HG03039 (cell line): Measurements from ENCODE around the gene RBP5.

Source experiments
- ATAC-seq: cut with Tn5 transposase; IDR thresholded peaks from one replicate; pipeline ENCODE4 v1.9.1; 2021; ENCODE audit warnings: mild to moderate bottlenecking, moderate library complexity; ENCODE audit not compliant: unreplicated experiment

The RBP5 gene, protein sequence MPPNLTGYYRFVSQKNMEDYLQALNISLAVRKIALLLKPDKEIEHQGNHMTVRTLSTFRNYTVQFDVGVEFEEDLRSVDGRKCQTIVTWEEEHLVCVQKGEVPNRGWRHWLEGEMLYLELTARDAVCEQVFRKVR

DNA sequence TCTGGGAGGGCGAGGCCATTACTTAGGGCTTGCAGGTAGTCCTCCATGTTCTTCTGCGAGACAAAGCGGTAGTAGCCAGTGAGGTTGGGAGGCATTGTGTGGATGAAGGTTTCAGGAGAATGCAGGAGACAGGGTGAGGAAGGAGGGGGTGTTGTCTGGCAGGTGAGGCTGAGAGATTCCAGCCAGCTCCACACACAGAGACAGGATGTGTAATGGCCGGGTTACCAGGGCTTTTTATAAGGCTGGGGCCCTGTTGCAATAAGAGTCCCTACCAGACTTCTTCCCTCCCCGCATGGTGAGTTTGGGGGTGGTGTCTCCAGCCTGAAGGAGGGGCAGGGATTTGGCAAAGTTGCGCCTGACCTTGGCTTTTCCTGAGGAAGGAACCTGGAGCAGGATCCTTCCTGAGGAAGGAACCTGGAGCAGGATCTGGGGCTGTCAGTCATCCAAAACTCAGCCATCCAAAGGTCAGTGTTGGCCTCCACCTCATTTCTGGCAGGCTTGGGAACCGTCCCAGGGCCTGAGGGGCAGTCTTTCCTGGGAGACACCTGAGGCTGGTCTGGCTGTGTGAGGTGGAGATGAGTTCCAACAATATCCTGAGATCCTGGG is at the start of gene RBP5:
TSS of gene RBP5 (minus strand) at position 209 of the 606 bp plus-strand sequence. CDS start at position 95, 114 bp downstream.
- ATAC-seq: no peak

DNA sequence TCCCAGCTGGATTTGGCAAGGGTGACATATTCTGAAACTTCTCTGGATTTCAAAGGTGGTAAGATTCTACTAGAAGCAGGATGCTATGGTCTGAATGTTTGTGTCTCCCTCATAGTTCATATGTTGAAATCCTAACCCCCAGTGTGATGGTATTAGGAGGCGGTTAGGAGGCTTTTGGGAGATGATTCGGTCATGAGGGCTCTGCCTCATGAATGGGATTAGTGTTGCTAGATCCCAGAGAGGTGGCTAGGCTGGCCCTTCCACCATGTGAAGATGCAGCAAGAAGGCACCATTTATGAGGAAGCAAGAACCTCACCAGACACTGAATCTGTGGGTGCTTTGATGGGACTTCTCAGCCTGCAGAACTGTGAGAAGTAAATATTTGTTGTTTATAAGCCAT is 49.8 kb upstream of the RBP5 start:
- ATAC-seq: no peak

DNA sequence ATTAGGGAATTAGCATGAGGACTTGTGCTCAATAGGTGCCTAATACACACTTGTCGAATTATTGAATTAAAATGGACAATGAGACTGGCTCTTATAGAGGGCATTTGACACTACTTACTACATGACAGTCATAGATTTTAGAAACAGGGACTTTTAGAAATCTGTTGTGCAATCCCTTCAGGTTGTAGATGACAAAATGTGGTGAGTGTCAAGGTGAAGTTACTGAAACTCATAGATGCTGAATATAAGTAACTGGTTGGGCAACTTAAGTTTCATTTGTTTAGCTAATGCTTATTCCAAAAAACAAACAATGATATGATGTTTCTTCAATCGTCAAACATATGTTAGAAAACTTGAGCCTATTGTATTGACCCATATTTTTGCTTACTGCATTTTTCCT is 47.9 kb upstream of the RBP5 start:
- ATAC-seq: no peak

DNA sequence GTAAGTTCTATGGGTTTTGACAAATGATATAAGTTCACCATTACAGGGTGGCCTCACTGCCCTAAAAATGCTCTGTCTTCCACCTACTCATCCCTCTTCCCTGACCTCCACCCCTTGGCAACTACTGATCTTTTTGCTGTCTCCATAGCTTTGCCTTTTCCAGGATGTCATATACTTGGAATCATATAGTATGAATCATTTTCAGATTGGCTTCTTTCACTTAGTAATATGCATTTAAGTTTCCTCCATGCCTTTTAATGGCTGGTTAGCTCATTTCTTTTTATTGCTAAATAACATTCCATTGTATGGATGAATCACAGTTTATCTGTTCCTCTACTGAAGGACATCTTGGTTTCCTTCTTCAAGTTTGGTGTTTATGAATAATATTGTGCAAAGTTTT is 46.8 kb upstream of the RBP5 start:
- no peak for ATAC-seq

DNA sequence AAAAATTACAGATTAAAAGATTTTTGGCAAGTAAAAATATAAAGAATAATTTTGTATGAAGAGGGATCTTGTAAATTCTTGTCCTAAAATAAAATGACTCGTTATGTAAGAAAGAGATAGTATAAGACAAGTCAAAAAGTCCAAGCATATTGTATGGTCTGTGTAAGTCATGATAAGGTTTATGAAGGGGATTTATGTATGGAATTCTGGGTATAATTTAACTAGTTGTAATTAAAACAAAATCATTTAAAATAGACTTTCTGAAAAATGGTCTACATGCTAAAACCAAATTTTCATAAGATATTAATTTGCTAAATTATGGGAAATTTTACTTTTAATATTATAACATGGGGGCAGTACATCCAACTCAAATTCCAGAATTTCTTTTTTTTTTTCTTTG is 43.2 kb upstream of the RBP5 start:
- ATAC-seq: no peak

DNA sequence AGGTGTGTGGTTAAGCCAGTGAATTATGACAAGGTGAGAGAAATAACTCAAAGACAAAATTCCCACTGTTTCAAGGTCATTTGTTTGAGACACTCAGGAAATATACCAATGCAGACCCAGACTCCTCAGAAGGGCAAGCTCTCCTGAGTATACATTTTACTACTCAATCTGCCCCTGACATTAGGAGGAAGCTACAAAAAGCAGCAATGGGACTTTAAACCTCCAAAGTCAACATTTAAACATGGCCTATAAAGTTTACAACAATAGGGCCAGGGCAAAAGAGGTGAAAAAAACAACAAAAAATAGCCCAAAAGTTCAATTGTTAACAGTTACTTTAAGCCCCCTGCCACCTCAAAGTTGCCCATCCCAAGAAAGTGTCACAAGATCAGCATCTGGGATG is 41.3 kb upstream of the RBP5 start:
- no peak for ATAC-seq

DNA sequence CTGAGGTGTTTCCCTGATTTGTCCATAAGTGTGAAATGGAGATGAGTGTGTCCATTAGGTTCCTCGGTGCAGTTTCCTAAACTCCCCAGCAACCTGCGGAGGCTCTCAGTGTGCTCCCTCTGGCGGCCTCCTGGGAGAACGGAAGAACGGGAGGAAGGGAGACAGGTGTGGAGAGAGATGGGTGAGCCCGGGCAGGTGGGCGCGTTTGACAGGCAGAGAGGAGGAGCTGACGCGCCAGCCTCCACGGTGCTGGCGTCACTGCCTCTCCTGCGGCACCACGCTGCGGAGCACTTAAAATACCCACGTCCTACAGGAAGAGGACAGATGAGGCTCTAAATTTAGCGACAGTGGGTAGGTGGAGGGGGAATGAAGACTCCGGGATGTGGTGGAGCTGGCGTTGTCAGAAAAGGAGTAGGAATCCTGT is 34.0 kb upstream of the RBP5 start:
- ATAC-seq: no peak

DNA sequence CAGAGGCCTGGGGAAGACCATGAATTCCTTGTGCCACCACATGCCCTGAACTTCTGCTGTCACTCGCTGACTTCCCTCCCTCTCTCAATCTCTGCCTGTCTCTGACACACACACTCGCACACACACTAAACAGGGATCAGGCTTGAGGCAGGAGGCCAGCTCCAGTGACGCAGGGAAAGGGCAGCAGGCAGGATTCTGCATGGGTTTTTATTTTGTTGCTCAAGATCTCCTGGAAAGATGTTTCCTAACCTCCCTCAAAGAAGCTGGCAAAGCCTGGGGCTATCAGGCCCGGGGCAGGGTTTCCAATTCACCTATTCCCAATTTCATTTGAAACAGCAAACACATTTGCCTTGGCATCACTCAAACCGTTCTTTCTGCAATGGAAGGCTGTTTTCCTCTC is 33.1 kb upstream of the RBP5 start:
- no peak for ATAC-seq

DNA sequence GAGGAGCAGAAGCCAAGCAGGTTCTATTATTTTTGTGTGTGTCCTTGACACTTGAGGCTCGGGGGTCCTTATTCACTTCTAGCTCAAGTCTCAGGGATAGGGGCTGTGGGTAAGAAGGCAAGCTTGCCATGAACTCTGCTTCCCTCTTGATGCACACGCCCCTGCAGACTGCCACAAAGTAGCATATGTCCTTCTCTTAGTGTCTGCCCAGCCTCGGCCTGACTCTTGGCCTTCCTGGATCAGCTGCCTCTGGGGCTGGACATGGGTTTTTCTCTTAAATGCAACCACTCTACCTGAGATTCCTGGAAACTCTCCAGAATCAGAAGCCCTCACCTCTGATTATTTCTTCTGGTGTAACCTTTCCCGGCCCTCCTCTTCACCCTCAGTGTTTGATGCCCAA is 32.6 kb upstream of the RBP5 start:
- ATAC-seq: no peak

DNA sequence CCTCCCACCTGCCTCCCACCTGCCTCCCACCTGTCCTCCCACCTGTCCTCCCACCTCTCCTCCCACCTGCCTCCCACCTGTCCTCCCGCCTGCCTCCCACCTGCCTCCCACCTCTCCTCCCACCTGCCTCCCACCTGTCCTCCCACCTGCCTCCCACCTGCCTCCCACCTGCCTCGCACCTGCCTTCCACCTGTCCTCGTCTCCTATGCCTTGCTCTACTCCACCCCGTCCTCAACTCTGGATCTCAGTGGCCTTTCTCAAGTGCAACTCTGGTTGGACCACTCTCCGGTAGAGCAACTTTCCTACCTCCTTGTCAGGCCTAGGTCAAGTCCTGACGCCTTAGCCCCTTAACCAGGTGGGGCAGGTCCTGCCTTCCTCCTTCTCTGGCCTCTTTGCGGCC is 31.5 kb upstream of the RBP5 start:
- ATAC-seq: no peak

DNA sequence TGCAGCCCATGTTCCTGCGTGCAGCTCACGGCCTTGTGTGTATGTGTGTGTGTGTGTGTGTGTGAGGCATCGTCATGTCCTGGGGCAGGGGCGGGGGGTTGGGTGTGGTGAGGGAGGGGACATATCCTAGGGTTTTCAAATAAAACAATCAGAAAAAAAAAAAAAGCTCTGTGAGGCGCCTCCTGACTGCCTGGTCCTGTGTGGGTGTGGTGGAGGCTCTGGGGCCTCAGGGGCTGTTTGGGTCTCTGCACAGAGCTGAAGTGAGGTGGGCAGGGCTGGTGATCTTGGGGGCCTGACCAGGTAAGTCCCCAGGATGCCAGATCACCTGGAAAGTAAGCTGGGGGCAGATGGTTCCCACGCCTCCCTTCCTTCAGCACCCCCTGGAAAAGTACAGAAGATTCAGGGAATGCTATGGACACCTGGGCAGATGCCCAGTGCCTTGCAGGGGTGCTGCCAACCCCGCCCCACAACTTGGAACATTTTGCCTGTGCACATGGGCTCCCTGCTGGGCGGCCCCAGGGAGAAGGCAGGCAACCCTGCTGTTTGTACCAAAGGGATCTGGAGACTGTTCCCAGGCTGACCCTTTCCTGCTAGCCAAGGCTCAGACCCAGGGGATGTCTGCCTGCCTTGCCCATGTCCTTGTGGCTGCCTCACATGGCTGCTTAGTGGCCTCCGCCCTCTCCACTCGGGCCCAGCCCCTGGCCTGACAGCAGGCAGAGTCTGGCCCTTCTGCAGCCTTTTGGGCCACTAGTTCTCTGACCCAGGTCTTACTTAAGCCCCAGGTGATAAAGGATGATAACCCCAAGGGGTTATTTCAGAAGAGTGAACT is 30.3 kb upstream of the RBP5 start:
- no peak for ATAC-seq

DNA sequence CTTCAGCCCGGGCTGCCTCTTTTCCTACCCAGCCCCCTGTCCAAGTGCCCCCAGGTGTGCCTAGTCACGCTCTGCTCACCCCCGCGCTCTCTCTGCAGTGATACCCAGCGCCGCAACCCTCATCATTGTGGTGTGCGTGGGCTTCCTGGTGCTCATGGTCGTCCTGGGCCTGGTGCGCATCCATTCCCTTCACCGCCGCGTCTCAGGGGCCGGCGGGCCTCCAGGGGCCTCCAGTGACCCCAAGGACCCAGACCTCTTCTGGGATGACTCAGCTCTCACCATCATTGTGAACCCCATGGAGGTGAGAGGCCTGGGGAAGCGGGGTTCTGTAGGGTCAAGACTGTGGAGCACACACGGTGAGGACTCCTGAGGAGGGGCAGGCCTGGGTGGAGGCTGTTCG is 28.7 kb upstream of the RBP5 start:
- ATAC-seq: no peak

DNA sequence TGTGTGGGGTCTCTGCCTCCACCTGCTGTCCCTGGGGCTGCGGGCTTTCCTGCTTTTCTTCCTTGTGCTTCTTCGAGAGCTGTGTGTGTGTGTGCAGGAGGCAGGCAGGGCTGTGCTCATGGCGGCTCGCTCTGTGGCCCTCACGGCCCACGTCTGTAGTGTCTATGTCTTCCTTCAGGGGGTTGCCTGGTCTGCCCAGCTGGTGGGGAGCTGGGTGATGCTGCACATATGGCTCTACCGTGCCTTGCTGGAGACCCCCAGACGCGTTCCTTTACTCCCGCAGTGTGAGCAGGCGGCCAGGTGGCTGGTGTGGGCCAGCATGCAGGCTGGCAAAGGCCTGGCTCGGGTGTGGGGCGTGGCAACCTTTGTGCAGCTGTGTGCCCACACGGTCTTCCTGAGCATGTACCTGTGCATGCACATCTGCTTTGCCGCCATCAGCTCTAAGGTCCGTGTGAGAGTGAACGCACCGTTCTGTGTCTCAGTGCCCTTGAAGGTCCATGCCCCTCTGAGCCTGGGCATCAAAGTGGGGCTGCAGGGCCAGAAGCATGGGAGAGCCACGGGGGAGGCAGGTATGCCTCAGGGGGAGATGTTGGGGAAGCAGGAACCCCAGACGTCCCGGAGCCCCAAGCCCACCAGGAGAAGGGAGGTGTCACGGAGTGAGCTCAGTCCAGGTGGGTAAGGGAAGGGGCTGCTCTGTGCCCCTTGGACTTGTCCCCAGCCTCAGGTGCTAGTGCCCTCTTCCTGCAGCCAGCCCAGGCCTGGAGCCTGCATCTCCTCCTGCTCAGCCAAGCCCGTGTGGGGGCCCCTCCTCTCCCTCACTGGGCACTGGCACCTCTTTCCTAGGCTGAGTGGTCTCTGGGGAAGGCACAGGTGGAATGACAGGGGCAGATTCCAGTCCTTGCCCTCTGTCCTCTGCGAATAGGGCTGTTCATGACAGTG is 27.8 kb upstream of the RBP5 start:
- ATAC-seq: no peak

DNA sequence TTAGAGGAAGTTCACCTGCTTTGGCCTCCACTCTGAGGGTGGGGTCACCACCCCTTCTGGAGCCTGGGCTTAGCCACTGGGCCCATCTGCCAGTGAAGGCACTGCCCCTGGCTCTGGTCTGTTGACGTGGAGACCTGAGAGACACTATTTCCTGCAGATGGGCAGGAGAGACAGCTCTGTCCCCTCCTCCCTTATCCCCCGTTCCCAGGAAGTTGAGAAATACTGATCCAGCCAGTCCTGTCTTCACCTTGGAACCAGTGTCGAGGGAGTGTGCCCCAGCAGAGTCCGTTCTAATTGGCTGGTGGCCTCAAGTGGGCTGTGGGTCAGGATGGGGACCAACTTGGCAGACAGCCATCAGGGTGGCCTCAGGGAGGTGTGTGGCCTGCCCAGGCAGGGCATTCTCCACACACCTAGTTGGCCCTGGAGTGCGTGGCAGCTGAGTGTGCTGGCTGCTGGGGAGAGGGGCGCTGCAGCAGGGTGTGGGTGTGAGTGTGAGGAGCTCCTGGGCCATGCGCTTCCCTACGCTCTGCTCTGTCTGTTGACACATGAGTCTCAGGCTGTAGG is 26.9 kb upstream of the RBP5 start:
- no peak for ATAC-seq

DNA sequence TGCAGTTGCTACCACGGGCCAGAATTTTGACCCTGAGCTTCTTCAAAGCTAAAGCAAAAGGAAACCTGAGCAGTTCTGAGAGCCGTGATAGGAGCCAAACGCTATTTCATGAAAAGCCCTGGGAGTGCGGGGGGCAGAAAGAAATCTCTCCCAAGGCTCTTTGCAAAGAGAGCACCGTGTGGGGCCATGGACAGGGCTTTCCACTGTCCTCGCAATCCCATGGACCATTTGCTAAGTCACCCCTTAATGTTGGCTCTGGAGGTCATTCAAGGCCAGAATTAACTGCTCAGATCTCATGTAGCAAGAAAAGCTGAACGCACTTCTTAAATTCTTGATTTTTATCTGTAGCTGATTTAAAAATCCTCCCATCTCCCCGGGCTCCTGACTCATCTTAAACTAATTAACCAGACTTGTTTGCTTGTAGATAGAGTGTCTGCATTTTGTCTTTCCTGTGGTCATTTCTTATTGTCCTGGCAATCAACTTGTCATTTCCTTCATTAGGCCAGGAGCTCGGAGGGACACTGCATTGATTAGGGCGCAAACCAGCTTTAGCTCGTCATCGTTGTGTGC is 26.3 kb upstream of the RBP5 start:
- no peak for ATAC-seq

DNA sequence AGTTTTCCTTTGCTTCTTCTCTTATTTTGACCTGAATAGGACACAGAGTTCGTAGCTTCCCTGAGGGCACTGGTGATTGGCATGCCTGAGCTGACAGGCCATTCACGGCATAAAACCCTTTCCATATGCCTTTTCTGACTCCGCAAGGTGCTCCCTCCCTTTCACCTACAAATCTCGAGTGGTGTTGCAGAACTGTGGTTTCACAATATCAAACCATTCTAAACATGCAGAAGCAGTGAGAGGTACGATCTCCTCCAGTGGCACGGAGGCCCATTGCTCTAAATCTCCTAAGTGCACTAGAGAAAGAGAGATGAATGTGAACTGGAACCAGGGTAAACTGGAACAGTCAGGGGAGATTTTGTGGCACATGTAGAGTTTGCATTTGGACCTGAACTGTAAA is 25.4 kb upstream of the RBP5 start:
- ATAC-seq: no peak

DNA sequence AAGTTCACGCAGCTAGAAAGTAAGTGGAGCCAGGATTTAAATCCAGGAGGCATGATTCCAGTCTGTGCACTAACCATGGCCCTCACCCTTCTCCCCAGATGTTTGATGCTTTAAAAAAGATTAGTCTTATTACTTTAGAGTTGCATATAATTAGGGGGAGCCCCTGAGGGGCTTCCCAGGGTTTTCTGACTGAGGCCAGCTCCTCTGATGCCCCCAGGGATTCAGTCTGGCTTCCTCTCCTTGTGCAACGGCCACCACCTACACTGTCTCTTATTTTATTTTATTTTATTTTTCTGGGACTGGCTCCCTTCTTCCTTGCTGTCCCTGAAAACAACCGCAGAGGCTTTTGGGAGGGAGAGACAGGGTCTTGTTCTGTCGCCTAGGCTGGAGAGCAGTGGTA is 24.1 kb upstream of the RBP5 start:
- ATAC-seq: no peak

DNA sequence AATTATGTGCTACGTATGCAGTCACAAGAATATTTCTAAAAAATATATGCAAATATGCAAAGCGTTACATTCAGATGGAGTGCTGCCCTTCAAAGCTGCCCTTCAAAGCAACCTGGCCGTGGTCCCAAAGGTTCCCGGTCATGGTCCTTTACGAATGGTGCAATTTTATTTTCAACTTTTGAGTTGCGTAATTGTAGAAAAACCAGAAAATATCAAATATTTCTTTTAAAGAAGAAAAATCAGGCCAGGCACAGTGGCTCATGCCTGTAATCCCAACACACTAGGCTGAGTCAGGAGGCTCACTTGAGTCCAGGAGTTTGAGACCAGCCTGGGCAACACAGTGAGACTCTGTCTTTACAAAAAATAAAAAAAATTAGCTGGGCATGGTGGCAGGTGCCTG is 22.8 kb upstream of the RBP5 start:
- ATAC-seq: no peak

DNA sequence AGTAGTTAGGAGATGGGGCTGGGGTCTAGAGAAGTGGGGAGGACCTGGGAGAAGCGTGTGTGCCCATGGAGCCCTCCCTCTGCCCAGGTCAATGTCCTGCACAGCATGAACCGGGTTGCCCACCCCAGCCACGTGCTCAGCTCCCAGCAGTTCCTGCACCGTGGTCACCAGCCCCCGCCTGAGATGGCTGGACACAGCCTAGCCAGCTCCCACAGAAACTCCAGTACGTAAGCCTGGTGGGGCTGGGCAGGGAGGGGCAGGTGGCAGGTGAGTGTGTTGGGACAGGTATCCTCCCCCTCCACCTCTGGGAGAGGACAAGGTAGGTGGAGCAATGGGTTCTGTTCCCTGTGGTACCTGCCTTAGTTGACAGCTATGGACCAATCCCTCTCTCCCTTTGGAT is 22.2 kb upstream of the RBP5 start:
- no peak for ATAC-seq

DNA sequence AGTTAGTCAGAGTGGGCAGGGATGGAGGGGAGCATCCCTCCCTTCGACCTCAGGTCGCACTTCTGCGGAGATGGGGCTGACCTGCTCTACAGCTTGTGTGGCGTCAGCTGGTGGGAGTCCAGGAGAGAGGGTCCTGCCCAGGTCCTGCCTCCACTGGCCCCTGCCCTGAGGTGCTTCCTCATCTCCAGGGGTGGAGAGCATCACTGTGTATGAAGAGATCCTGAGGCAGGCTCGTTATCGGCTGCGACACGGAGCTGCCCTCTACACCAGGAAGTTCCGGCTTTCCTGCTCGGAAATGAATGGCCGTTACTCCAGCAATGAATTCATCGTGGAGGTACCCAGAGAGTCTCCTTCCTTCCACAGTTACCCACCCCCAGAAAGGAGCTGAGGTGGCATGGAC is 21.7 kb upstream of the RBP5 start:
- ATAC-seq: no peak

DNA sequence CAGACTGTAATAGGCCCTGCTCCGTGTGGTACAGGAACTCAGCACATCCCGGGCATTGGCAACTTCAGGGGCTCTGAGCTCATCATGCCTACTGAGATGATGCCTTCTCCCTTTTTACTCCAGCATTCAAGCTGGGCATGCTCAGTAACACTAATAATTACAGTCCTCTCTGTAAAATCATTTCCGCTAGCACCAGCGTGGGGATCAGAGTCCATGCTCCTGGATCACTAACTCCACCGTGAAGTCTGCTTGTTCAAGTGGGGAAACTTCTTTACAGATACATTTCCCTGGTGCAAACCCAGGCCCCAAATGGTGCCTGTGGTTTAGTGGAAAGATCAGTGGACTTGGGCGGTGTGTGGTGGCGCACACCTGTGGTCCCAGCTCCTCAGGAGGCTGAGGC is 18.2 kb upstream of the RBP5 start:
- no peak for ATAC-seq
